Muscle of leg (tissue), 11 donors: Measurements from ENCODE around the gene RANBP3. TPM values are rescaled to one million over a fixed set of nuclear protein-coding genes. Genes with fewer than 3 reads are reported as not detected.

Experiments used
- DNase-seq: peaks from one replicate; pipeline ENCODE4 v3.0.0; 2013
- H3K27ac ChIP-seq: one replicate; pipeline ENCODE4 v1.5.1; 2013; ENCODE audit warnings: mild to moderate bottlenecking, low read length, control low read depth
- H3K27me3 ChIP-seq: one replicate; pipeline ENCODE4 v1.6.1; 2013; ENCODE audit warnings: low read length; ENCODE audit not compliant: control insufficient read depth, insufficient read depth
- H3K36me3 ChIP-seq: one replicate; pipeline ENCODE4 v1.6.1; 2013; ENCODE audit warnings: low read length; ENCODE audit not compliant: control insufficient read depth, insufficient read depth
- H3K4me1 ChIP-seq: one replicate; pipeline ENCODE4 v1.6.1; 2013; ENCODE audit warnings: low read length; ENCODE audit not compliant: control insufficient read depth, insufficient read depth
- H3K4me3 ChIP-seq: one replicate; pipeline ENCODE4 v1.5.1; 2013; ENCODE audit warnings: low read length, control low read depth
- H3K9me3 ChIP-seq: replicated peaks from 2 replicates; pipeline ENCODE4 v1.6.1; 2013; ENCODE audit warnings: low read depth, low read length; ENCODE audit not compliant: control insufficient read depth
- WGBS: methylation state at CpG from one replicate; pipeline ENCODE4 v1.1.5; 2013; ENCODE audit warnings: missing lambda C conversion rate; ENCODE audit not compliant: insufficient coverage; 5-methylcytosine and 5-hydroxymethylcytosine counted together
- polyA plus RNA-seq, 8 donors: library from polyadenylated mRNA; unstranded; fragments of 120-200 nt; gene quantifications; one replicate each; pipeline versions ENCODE4 v1.2.1 to v1.2.3, GENCODE V29; 2013; ENCODE audit warnings: inconsistent platforms in 1 of 8, low replicate concordance in 1 of 8; ENCODE audit not compliant: insufficient read length in 8 of 8, insufficient read depth in 1 of 8
- total RNA-seq: library from RNA; stranded (reverse); fragments of 120-200 nt; gene quantifications from one replicate; pipeline ENCODE4 v1.2.4, GENCODE V29; 2013

Gene RANBP3
- total and polyA plus RNA-seq, 9 donors: 29.2 to 52.4 (median 43.6) TPM

- DNase-seq: no peak
- WGBS: no CpG with 5 or more reads among the region's 1 CpG
- no peaks in the 10 kb centered on the region for H3K27me3 ChIP-seq
These were observed 67.4 kb downstream of the RANBP3 start for GRCh38 chr19:5910638-5910907.

GRCh38 chr19:5908773-5909442 is 69.0 kb downstream of the RANBP3 start:
- H3K36me3 ChIP-seq: peaks cover 9% of the 10 kb centered on the region
- peaks cover 8% of the 10 kb centered on the region for H3K4me1 ChIP-seq
- no peaks in the 10 kb centered on the region for H3K27me3 ChIP-seq
- no peak overlapping the region for H3K4me3 ChIP-seq
- no peaks in the 10 kb centered on the region for H3K9me3 ChIP-seq
- H3K27ac ChIP-seq: no peak overlapping the region
- no peak for DNase-seq
- 76% methylated on average over 14 of the region's 14 CpGs for WGBS

More at GRCh38 chr19:5910638-5910907, 67.4 kb downstream of the RANBP3 start:
- no peak overlapping the region for H3K27ac ChIP-seq
- H3K9me3 ChIP-seq: no peaks in the 10 kb centered on the region
- H3K4me3 ChIP-seq: no peak overlapping the region
- H3K36me3 ChIP-seq: peaks cover 24% of the 10 kb centered on the region
- H3K4me1 ChIP-seq: peaks cover 12% of the 10 kb centered on the region

DNA sequence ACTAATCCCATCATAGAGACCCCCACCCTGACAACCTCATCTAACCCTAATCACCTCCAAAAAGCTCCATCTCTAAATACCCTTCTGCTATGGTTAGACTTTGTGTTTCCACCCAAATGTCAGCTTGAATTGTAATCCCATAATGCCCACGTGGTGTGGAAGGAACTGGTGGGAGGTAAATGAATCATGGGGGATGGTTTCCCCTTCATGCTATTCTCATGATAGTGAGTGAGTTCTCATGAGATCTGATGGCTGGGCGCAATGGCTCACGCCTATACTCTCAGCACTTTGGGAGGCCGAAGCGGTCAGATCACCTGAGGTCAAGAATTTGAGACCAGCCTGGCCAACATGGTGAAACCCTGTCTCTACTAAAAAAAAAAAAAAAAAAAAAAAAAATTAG is 70.7 kb downstream of the RANBP3 start:
- Histone ChIP-seq H3K27me3 (no peaks in the 10 kb centered on the region), H3K27ac (no peak overlapping the region), H3K4me1 (peaks cover 17% of the 10 kb centered on the region), H3K36me3 (peaks cover 6% of the 10 kb centered on the region), H3K9me3 (no peaks in the 10 kb centered on the region), H3K4me3 (no peak overlapping the region)
- no peak for DNase-seq
- WGBS: 50% methylated on average over 1 of the region's 5 CpGs

- peak overlapping the region; percentile 58 for H3K4me3 ChIP-seq
- no peak for DNase-seq
- 54% methylated on average over 14 of the region's 31 CpGs for WGBS
- H3K27ac ChIP-seq: peak overlapping the region; percentile 64
- H3K36me3 ChIP-seq: peaks cover 13% of the 10 kb centered on the region
- peaks cover 17% of the 10 kb centered on the region for H3K4me1 ChIP-seq
- H3K9me3 ChIP-seq: no peaks in the 10 kb centered on the region
- no peaks in the 10 kb centered on the region for H3K27me3 ChIP-seq
These were observed 72.7 kb downstream of the RANBP3 start for GRCh38 chr19:5905114-5905778.

GRCh38 chr19:5904352-5905113 is 73.4 kb downstream of the RANBP3 start, which contains the start of gene VMAC:
Gene VMAC (plus strand): TSS chr19:5904872. CDS start chr19:5904891, 19 bp downstream.
- Histone ChIP-seq H3K27ac (peak within 1 kb of the TSS; percentile 98), H3K4me1 (peaks cover 17% of the 10 kb centered on the region), H3K36me3 (peaks cover 11% of the 10 kb centered on the region), H3K9me3 (no peaks in the 10 kb centered on the region), H3K27me3 (no peaks in the 10 kb centered on the region), H3K4me3 (peak within 1 kb of the TSS; percentile 100)
- WGBS: under 1% methylated on average over 61 of the region's 61 CpGs
- peak; percentile 100 for DNase-seq

GRCh38 chr19:5903624-5904351 is 74.2 kb downstream of the RANBP3 start, which contains the start of gene NDUFA11:
Gene NDUFA11 (minus strand): TSS chr19:5903790. CDS start chr19:5903708, 82 bp downstream.
- Histone ChIP-seq H3K4me1 (peaks cover 17% of the 10 kb centered on the region), H3K27ac (peak within 1 kb of the TSS; percentile 98), H3K9me3 (no peaks in the 10 kb centered on the region), H3K4me3 (peak within 1 kb of the TSS; percentile 100), H3K27me3 (no peaks in the 10 kb centered on the region), H3K36me3 (peaks cover 10% of the 10 kb centered on the region)
- under 1% methylated on average over 57 of the region's 57 CpGs for WGBS
- peak; percentile 98 for DNase-seq

- H3K9me3 ChIP-seq: no peaks in the 10 kb centered on the region
- peak overlapping the region; percentile 100 for H3K4me3 ChIP-seq
- H3K4me1 ChIP-seq: peaks cover 19% of the 10 kb centered on the region
- peak overlapping the region; percentile 98 for H3K27ac ChIP-seq
- WGBS: under 1% methylated on average over 22 of the region's 27 CpGs
- no peak for DNase-seq
- peaks cover 12% of the 10 kb centered on the region for H3K36me3 ChIP-seq
- H3K27me3 ChIP-seq: no peaks in the 10 kb centered on the region
These were observed 74.8 kb downstream of the RANBP3 start for GRCh38 chr19:5903056-5903623.

DNA sequence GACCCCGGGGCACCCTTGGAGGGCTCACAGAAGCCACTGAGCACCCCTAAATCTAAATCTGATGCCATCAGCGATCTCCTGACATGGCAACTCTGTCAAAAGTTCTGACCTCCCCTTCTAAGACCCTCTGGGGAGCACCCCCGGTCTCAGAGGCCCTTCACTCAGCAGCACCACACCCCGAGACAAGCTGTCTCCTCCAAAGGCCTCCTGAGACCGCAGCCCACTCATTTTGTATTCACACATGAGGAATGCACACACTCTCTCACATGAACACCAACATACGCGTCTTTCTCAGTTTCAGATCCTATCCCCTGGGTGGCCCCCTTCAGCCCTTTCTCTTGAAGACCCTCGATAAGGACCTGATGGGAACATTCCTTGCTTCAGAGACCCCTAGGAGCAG is 77.0 kb downstream of the RANBP3 start:
- H3K27ac ChIP-seq: no peak overlapping the region
- peaks cover 20% of the 10 kb centered on the region for H3K4me1 ChIP-seq
- H3K4me3 ChIP-seq: no peak overlapping the region
- no peaks in the 10 kb centered on the region for H3K27me3 ChIP-seq
- peaks cover 23% of the 10 kb centered on the region for H3K36me3 ChIP-seq
- H3K9me3 ChIP-seq: no peaks in the 10 kb centered on the region
- DNase-seq: no peak
- 77% methylated on average over 5 of the region's 8 CpGs for WGBS

GRCh38 chr19:5899728-5900526 is 78.0 kb downstream of the RANBP3 start:
- no peak overlapping the region for H3K4me3 ChIP-seq
- peaks cover 33% of the 10 kb centered on the region for H3K36me3 ChIP-seq
- H3K27ac ChIP-seq: no peak overlapping the region
- no peaks in the 10 kb centered on the region for H3K27me3 ChIP-seq
- 91% methylated on average over 12 of the region's 13 CpGs for WGBS
- DNase-seq: no peak
- peaks cover 16% of the 10 kb centered on the region for H3K4me1 ChIP-seq
- H3K9me3 ChIP-seq: no peaks in the 10 kb centered on the region
